Amniotic stem cell (primary cell): ENCODE results near the gene SOD3.
A peak's percentile ranks its signal among the peaks of the same experiment; 100 is the strongest.

ENCODE experiments used
- DNase-seq: peaks from one replicate; lab custom pipeline; 2025; lab: John Stamatoyannopoulos, UW

SOD3 gene

DNA sequence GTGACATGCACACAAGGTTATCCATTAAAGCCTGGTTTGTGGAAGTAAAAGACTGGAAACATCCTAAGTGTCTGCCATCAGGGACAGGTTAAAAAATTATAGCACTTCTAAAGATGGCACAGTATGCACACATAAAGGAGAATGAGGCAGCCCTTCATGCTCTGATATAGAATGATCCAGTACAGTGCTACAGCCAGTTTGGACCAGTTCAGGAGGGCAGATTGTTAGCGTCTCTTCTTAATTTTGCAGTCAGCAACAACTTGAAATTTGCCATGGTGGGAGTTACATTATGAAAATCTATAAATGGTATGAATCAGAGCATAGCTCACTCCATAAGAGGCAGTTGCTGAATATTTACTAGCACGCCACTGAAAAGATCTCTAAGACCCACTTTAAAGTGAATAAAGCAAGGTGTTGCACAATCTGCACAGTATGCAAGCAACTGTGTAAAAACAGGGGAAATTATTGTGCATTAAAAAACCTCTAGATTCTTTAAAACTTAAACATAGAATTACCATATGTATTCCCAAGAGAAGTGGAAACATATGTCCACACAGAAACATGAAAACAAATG lies 20.3 kb upstream of the SOD3 start:
- no peak for DNase-seq

- no peak for DNase-seq
These were observed 19.6 kb upstream of the SOD3 start for GRCh38 chr4:24775750-24776149.

DNA sequence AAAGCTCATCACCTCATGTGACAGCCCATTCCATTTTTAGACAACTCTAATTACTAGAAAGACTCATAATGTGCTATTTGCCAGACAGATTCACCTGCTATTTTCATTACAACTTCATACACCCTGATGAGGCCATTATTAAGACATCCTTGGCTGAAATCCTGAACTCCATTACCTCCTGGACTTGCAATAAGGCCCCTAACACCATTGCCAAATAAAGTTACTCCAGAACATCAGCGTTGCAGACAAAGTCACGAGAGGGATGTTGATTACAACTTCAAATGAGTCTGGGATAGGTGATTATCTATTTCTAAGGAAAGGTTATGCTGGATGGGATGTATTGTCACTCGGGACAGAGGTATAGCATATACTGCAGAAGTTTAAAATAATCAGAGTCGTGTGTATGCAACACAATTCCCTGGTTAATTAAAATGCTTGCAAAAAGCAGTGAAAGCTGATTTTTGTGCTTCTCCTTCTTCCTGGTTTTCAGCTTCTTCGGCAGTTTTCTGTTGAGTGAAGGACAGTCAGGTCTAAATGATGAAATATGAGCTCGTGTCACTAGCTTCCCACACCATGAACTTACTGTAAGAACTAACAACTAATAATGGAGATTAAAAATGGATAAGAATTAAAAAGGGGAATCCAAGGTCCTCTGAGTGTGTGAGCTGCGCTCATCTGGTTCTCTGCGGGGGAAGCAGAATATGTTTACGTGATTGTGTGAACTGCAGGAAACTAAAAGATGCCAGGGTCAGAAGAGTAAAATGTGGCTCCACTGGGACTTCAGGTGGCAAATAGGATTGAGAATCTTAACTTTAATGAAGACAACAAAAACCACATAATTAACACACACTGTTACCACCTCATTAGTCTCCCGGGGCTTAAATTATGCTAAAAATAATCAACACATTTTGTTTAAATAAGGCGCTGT lies 17.6 kb upstream of the SOD3 start:
- DNase-seq = no peak

- DNase-seq = peak; percentile 81
These were observed 16.7 kb upstream of the SOD3 start for GRCh38 chr4:24778464-24779225.

GRCh38 chr4:24780936-24781495 lies 14.4 kb upstream of the SOD3 start:
- no peak for DNase-seq

DNA sequence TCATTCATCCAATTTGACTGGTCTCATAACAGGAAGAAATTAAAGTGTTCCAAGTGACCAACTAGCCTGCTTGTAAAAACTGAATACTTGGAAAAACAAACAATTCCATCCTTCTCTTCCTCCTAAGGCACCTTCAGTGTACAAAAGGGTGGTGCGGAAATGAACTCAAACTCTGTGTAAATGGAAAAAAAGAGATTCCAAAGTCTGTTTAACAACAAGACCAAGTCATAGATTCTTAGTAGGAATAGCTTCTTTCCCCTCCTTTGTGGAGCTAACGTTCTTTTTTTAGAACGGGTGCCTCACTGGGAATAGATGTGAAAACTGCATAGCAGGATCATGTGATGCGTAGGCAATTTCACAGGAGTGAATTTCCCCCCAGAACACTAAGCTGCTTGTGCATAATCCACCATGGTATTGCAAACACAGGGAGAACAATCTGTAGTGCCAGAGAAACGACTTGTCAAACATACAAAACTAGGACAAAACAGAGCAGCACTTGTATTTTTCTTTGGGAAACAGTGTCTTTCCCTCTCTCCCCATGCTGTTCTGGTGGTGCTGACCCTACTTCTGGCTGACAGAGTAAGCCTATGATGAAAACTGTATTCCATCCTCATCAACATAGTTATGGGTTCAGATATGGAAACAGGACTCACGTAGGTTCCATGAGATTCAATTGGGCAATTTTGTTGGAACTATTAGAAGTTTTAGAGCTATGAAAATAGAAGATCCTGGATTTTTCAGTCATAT lies 13.2 kb upstream of the SOD3 start:
- DNase-seq = no peak

DNA sequence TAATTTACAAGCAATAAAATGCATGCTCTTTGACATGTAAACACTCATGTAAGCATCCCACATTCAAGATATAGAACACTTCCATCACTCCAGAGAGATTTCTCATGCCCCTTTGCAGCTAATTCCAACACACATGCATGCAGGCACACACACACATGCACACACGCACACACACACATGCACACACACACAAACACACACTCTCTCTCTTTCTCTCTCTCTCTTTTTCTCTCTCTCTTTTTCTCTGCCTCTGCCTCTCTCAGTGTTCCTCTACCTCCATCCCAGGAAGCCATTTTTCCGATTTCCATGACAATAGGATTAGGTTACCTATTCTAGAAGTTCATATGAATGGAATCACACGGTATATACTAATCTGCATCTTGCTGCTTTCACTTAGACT lies 11.9 kb upstream of the SOD3 start:
- no peak for DNase-seq

GRCh38 chr4:24791043-24791442 lies 4.3 kb upstream of the SOD3 start:
- DNase-seq = no peak

DNA sequence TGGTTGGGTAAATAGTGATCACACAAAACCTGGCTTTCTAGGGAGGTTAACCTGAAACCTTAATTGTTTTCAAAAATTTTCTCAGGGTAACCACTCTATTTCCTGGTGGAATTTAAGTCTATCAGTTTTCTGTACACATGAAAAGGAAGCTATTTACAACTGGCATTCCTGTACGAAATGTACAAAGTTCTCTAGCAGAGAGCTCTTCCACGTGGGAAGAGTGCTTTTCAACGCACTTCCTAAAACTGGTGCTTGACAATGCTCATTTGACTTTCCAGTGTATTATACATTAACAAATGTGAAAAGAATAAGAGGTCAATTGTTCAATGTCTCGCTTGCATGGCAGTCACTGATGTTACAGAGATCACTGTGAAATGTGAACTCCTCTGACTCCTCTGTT lies 2.8 kb upstream of the SOD3 start:
- DNase-seq = no peak

DNA sequence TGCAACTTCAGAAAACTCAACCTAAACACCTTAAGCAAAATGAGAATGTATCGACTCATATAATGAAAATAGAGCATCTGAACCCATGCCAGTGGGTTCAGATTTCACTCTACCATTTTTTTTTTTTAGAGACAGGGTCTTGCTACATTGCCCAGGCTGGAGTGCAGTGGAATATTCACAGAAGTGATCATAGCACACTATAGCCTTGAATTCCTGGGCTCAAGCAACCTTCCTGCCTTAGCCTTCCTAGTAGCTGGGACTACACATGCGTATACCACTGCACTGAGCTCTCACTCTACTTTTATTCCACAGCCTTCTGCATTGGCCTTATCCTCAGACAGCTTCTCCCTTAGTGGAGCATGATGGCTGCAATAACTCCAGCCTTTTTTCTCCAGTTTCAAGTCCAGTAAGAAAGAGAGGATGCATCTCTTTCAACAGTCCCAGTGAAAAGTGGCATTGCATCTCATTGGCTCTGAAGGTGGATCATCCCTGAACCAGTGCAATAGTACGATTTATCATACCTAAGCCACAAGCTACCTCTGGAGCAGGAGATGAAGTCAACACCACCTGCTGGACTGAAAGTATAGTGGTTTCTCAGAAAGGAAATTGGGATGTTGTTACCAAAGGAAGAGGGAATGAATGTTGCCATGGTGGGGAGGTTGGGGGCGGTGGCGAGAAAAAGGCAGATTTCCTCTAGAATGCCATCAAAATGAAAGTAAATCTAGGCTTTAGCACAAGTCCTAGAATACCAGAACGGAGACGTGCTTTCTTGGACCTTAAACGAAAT lies 2.0 kb upstream of the SOD3 start:
- no peak for DNase-seq

DNA sequence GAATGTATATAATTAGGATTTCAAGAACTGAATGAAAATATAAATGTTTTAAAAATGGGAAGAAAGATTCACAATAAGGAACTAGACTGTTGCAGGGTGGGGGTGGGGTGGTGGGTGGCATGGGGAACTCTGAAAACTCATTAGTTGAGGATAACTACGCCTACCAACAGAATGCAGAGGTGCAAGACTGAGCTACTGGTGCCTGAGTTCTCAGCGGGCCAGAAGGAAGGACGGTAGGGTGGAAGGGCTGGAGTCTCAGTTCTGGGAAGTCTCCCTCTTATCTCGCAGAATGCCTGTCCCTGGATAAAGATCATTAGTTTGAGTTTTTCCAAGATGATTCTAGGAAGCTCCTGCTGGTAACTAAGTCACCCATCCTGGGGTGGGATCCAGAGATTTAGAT lies 1.3 kb upstream of the SOD3 start:
- DNase-seq = no peak

- DNase-seq = no peak
These were observed 893 bp upstream of the SOD3 start for GRCh38 chr4:24794480-24794879.

- DNase-seq = no peak
These were observed 451 bp downstream of the SOD3 start for GRCh38 chr4:24795666-24796381.

- no peak for DNase-seq
These were observed 1.2 kb downstream of the SOD3 start for GRCh38 chr4:24796620-24797019.

DNA sequence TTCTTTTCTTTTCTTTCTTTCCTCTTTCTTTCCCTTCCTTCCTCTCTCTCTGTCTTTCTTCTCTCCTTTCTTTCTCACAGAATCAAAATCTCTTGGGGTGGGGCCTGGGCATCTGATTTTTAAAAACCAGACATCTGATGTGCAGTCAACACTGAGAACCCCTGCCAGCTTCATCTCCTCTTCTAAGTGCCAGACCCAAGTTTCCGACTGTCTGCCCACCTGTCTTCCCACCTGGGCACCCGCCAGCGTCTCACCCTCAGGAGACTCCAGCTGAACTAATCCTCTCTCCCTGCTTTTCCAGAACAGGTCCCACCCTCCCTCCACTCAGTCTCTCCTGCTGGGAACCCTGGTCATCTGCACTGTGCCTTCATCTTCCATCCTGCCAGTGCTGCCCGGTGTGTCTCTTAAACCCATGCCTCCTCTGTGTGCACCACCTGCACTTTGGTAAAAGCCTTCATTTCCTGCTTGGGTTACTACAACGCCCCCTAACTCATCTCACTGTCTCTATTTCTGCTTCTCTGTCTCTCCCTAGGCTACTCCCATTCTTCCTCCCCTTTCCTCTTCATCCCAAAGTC lies 2.8 kb downstream of the SOD3 start:
- DNase-seq = no peak

DNA sequence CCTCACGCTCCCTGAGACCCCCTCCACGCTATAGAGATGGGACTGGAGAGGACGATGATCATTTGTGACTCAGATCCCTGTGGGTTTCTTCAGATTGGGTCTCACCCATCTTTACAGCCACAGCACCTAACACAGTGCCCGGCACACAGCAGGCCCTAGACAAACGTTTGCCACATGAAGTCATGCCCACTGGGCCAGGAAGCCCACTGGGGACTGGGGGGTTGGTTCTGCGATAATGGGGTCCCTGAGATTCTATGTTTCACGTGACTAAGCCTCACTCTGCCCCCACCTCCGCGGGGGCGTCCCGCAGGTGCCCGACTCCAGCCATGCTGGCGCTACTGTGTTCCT lies 3.8 kb downstream of the SOD3 start:
- DNase-seq = no peak

DNA sequence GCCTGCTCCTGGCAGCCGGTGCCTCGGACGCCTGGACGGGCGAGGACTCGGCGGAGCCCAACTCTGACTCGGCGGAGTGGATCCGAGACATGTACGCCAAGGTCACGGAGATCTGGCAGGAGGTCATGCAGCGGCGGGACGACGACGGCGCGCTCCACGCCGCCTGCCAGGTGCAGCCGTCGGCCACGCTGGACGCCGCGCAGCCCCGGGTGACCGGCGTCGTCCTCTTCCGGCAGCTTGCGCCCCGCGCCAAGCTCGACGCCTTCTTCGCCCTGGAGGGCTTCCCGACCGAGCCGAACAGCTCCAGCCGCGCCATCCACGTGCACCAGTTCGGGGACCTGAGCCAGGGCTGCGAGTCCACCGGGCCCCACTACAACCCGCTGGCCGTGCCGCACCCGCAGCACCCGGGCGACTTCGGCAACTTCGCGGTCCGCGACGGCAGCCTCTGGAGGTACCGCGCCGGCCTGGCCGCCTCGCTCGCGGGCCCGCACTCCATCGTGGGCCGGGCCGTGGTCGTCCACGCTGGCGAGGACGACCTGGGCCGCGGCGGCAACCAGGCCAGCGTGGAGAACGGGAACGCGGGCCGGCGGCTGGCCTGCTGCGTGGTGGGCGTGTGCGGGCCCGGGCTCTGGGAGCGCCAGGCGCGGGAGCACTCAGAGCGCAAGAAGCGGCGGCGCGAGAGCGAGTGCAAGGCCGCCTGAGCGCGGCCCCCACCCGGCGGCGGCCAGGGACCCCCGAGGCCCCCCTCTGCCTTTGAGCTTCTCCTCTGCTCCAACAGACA lies 4.4 kb downstream of the SOD3 start:
- DNase-seq = no peak

DNA sequence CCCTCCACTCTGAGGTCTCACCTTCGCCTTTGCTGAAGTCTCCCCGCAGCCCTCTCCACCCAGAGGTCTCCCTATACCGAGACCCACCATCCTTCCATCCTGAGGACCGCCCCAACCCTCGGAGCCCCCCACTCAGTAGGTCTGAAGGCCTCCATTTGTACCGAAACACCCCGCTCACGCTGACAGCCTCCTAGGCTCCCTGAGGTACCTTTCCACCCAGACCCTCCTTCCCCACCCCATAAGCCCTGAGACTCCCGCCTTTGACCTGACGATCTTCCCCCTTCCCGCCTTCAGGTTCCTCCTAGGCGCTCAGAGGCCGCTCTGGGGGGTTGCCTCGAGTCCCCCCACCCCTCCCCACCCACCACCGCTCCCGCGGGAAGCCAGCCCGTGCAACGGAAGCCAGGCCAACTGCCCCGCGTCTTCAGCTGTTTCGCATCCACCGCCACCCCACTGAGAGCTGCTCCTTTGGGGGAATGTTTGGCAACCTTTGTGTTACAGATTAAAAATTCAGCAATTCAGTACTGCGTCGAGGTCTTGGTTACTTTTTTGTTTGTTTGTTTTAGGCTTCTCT lies 5.0 kb downstream of the SOD3 start:
- no peak for DNase-seq
